IMR-90 (cell line): ENCODE results near the gene ALK. TPM values are rescaled to one million over a fixed set of nuclear protein-coding genes. Genes with fewer than 3 reads are reported as not detected.

ENCODE experiments used
- ATAC-seq: fragments of 200-7000 bp; cut with Tn5 transposase; 2 replicates; pipeline ENCODE4 v1.9.1; 2020; ENCODE audit warnings: low read depth, mild to moderate bottlenecking, moderate library complexity
- BruUV-seq: library from RNA; stranded (reverse); fragments of 400-500 nt; replicated peaks from 2 replicates; lab custom pipeline; 2021; lab: Mats Ljungman, UMichigan
- CTCF ChIA-PET: fragments of 300-600 bp; formaldehyde crosslinking; extraction: SDS; loops from one replicate; lab custom pipeline; 2021; ENCODE audit warnings: antibody characterized with exemption; lab: Yijun Ruan, JAX
- POLR2A ChIA-PET: fragments of 300-600 bp; sonication (Branson Sonifier 250); formaldehyde crosslinking; loops from one replicate; lab custom pipeline; 2022; ENCODE audit warnings: antibody characterized with exemption; ENCODE audit not compliant: unreplicated experiment; lab: Charles Lee
- DNase-seq: peaks from one replicate; pipeline ENCODE4 v3.0.0; 2013
- H2AFZ ChIP-seq: replicated peaks from 2 replicates; pipeline ENCODE3; 2013; ENCODE audit warnings: low read length, mild to moderate bottlenecking; ENCODE audit not compliant: poor library complexity
- H2AK5ac ChIP-seq: 2 replicates; pipeline ENCODE4 v1.6.1; 2013; ENCODE audit warnings: low read depth, low read length, inconsistent platforms
- H2AK9ac ChIP-seq: replicated peaks from 2 replicates; pipeline ENCODE3; 2013; ENCODE audit warnings: mild to moderate bottlenecking, low read depth, low read length, moderate library complexity; ENCODE audit not compliant: poor library complexity
- H2BK120ac ChIP-seq: 2 replicates; pipeline ENCODE4 v1.6.1; 2013; ENCODE audit warnings: low read depth, low read length, inconsistent platforms
- H2BK15ac ChIP-seq: 3 replicates; pipeline ENCODE4 v1.6.1; 2013; ENCODE audit warnings: low read depth, low read length, inconsistent platforms
- H2BK20ac ChIP-seq: 2 replicates; pipeline ENCODE4 v1.6.1; 2013; ENCODE audit warnings: low read depth, mild to moderate bottlenecking, inconsistent platforms, low read length, moderate library complexity
- H2BK5ac ChIP-seq: 2 replicates; pipeline ENCODE4 v1.6.1; 2013; ENCODE audit warnings: mild to moderate bottlenecking, low read depth, low read length, inconsistent platforms; ENCODE audit not compliant: poor library complexity, severe bottlenecking
- H3K14ac ChIP-seq: replicated peaks from 2 replicates; pipeline ENCODE4 v1.6.1; 2013; ENCODE audit warnings: low read depth, low read length, inconsistent platforms
- H3K18ac ChIP-seq: 2 replicates; pipeline ENCODE4 v1.6.1; 2013; ENCODE audit warnings: low read depth, low read length, control low read depth
- H3K23ac ChIP-seq: 2 replicates; pipeline ENCODE4 v1.6.1; 2013; ENCODE audit warnings: low read depth, low read length, inconsistent platforms
- H3K27ac ChIP-seq: 2 replicates; pipeline ENCODE4 v1.5.1; 2013; ENCODE audit warnings: mild to moderate bottlenecking, control low read depth, low read length; ENCODE audit not compliant: insufficient read depth
- H3K27me3 ChIP-seq: 2 replicates; pipeline ENCODE4 v1.6.1; 2013; ENCODE audit warnings: low read length; ENCODE audit not compliant: control insufficient read depth, insufficient read depth
- H3K36me3 ChIP-seq: 2 replicates; pipeline ENCODE4 v1.6.1; 2013; ENCODE audit warnings: low read length, mixed read lengths; ENCODE audit not compliant: control insufficient read depth, insufficient read depth
- H3K4ac ChIP-seq: 2 replicates; pipeline ENCODE4 v1.6.1; 2013; ENCODE audit warnings: low read depth, low read length, inconsistent platforms
- H3K4me1 ChIP-seq: 2 replicates; pipeline ENCODE4 v1.6.1; 2013; ENCODE audit warnings: low read length, mixed read lengths; ENCODE audit not compliant: control insufficient read depth, insufficient read depth
- H3K4me2 ChIP-seq: 2 replicates; pipeline ENCODE4 v1.6.1; 2013; ENCODE audit warnings: low read depth, mild to moderate bottlenecking, control low read depth, low read length, moderate library complexity
- H3K4me3 ChIP-seq: 2 replicates; pipeline ENCODE4 v1.5.1; 2013; ENCODE audit warnings: low read depth, mild to moderate bottlenecking, control low read depth, low read length, moderate library complexity; ENCODE audit not compliant: insufficient read depth
- H3K56ac ChIP-seq: 2 replicates; pipeline ENCODE4 v1.6.1; 2013; ENCODE audit warnings: low read length, inconsistent platforms; ENCODE audit not compliant: insufficient read depth; ENCODE audit errors: extremely low read depth
- H3K79me1 ChIP-seq, 2 experiments: 2 replicates each; pipeline ENCODE4 v1.6.1; 2013; ENCODE audit warnings: low read length in 2 of 2, inconsistent platforms in 1 of 2, low read depth in 1 of 2
- H3K9ac ChIP-seq: 2 replicates; pipeline ENCODE4 v1.6.1; 2013; ENCODE audit warnings: low read depth, low read length, control low read depth
- H3K9me1 ChIP-seq: 2 replicates; pipeline ENCODE4 v1.6.1; 2013; ENCODE audit warnings: low read length, inconsistent platforms; ENCODE audit not compliant: insufficient read depth
- H3K9me3 ChIP-seq: 2 replicates; pipeline ENCODE4 v1.6.1; 2013; ENCODE audit warnings: low read length; ENCODE audit not compliant: control insufficient read depth, insufficient read depth
- H4K20me1 ChIP-seq: 2 replicates; pipeline ENCODE4 v1.6.1; 2013; ENCODE audit warnings: low read length, inconsistent platforms; ENCODE audit not compliant: insufficient read depth
- H4K5ac ChIP-seq: 2 replicates; pipeline ENCODE4 v1.6.1; 2013; ENCODE audit warnings: mild to moderate bottlenecking, low read depth, low read length, control low read depth
- H4K8ac ChIP-seq, 2 experiments: 2 replicates each; pipeline ENCODE4 v1.6.1; 2013; ENCODE audit warnings: low read depth in 2 of 2, low read length in 2 of 2, control low read depth in 1 of 2, inconsistent platforms in 1 of 2
- H4K91ac ChIP-seq: 2 replicates; pipeline ENCODE4 v1.6.1; 2013; ENCODE audit warnings: low read depth, low read length, inconsistent platforms; ENCODE audit not compliant: insufficient read depth
- BHLHE40 ChIP-seq: fragments of 150-350 bp; IDR thresholded peaks from 2 replicates; pipeline ENCODE4 v1.6.1; 2016; ENCODE audit warnings: mild to moderate bottlenecking, low read depth, low read length
- RAD21 ChIP-seq: IDR thresholded peaks from 2 replicates; pipeline ENCODE4 v1.6.1; 2012; ENCODE audit warnings: low read length, improper control_type of control experiment
- WGBS, 2 experiments: methylation state at CpG; one replicate each; pipeline versions ENCODE4 v1.1.5 to v1.1.7; 2013; ENCODE audit warnings: missing lambda C conversion rate in 2 of 2; ENCODE audit not compliant: insufficient read length in 1 of 2; ENCODE audit errors: extremely low coverage in 2 of 2; 5-methylcytosine and 5-hydroxymethylcytosine counted together
- dilution Hi-C: fragments of 300-500 bp; cut with HindIII; formaldehyde crosslinking; loops from one replicate; pipeline ENCODE4 v1.14.3; 2018; ENCODE audit warnings: low sequenced_read_pairs; ENCODE audit not compliant: unreplicated experiment
- in situ Hi-C: fragments of 300-500 bp; cut with MboI; formaldehyde crosslinking; loops from 3 replicates; pipeline ENCODE4 v1.14.3; 2019; ENCODE audit warnings: low sequenced_read_pairs, inconsistent platforms, mixed read lengths
- intact Hi-C: fragments of 100-400 bp; cut with micrococcal nuclease; formaldehyde crosslinking; loops from 2 replicates; pipeline ENCODE4 v1.10.0; 2022
- polyA plus RNA-seq, 3 experiments: library from polyadenylated mRNA; depleted of rRNA; stranded (reverse); fragments of >200 nt; gene quantifications; 2 replicates each; pipeline ENCODE4 v1.2.3, GENCODE V29; 2012; ENCODE audit warnings: low replicate concordance in 1 of 3
- total RNA-seq: library from RNA; depleted of rRNA; stranded (reverse); fragments of >200 nt; gene quantifications from 2 replicates; pipeline ENCODE4 v1.2.3, GENCODE V29; 2012

ALK gene
- total and polyA plus RNA-seq, 2 of the 4 experiments (the other 2 are of a cell fraction), result not detected

- no peak overlapping the region for H2AK9ac ChIP-seq
- CTCF ChIA-PET, result no interaction called here
These were observed 520.3 kb downstream of the ALK start for GRCh38 chr2:29400930-29401653.

More at GRCh38 chr2:29400930-29401653, 520.3 kb downstream of the ALK start:
- no peak overlapping the region for H3K27ac ChIP-seq
- TF ChIP-seq BHLHE40 (no peak), RAD21 (no peak)
- H2BK5ac ChIP-seq, result no peak overlapping the region
- no peak overlapping the region for H3K4ac ChIP-seq
- H3K27me3 ChIP-seq, result peaks cover 10% of the 10 kb centered on the region
- no peaks in the 10 kb centered on the region for H3K36me3 ChIP-seq
- intact Hi-C loops, result no loop called here
- H3K9me3 ChIP-seq, result no peaks in the 10 kb centered on the region
- H3K79me1 ChIP-seq, result no peaks in the 10 kb centered on the region
- H2BK20ac ChIP-seq, result no peak overlapping the region
- no peak for DNase-seq
- no peak overlapping the region for H3K18ac ChIP-seq
- H2AK5ac ChIP-seq, result no peak overlapping the region
- no peak for ATAC-seq
- no peak overlapping the region for H3K4me2 ChIP-seq
- no peak overlapping the region for H3K23ac ChIP-seq
- H4K5ac ChIP-seq, result no peak overlapping the region
- no peaks in the 10 kb centered on the region for H3K9me1 ChIP-seq
- no CpG with 5 or more reads among the region's 5 CpGs for WGBS, 2 experiments
- H4K20me1 ChIP-seq, result no peaks in the 10 kb centered on the region
- no peak overlapping the region for H2BK120ac ChIP-seq
- H3K56ac ChIP-seq, result no peak overlapping the region
- H3K14ac ChIP-seq, result no peak overlapping the region
- dilution Hi-C loops, result no loop called here
- H3K9ac ChIP-seq, result no peak overlapping the region
- in situ Hi-C loops, result no loop called here
- no peak overlapping the region for H2AFZ ChIP-seq
- H3K4me3 ChIP-seq, result no peak overlapping the region
- no peak overlapping the region for H4K91ac ChIP-seq
- H4K8ac ChIP-seq, result no peak overlapping the region
- no peaks in the 10 kb centered on the region for H3K4me1 ChIP-seq
- POLR2A ChIA-PET, result no interaction called here
- no TSS peak for BruUV-seq
- no peak overlapping the region for H2BK15ac ChIP-seq
